DMS 273 treated with DMSO at 0.1 percent for 48 hours (cell line): ENCODE data around the gene ITGA6.

ENCODE experiments used
- DNase-seq: peaks from one replicate; lab custom pipeline; 2025; lab: John Stamatoyannopoulos, UW

The ITGA6 gene

GRCh38 chr2:172427256-172427989 lies at the start of gene ITGA6:
Gene ITGA6, plus strand, starts transcription at chr2:172427586.
- DNase-seq = no peak

GRCh38 chr2:172380436-172381274 lies 46.7 kb upstream of the ITGA6 start:
- DNase-seq = no peak

DNA sequence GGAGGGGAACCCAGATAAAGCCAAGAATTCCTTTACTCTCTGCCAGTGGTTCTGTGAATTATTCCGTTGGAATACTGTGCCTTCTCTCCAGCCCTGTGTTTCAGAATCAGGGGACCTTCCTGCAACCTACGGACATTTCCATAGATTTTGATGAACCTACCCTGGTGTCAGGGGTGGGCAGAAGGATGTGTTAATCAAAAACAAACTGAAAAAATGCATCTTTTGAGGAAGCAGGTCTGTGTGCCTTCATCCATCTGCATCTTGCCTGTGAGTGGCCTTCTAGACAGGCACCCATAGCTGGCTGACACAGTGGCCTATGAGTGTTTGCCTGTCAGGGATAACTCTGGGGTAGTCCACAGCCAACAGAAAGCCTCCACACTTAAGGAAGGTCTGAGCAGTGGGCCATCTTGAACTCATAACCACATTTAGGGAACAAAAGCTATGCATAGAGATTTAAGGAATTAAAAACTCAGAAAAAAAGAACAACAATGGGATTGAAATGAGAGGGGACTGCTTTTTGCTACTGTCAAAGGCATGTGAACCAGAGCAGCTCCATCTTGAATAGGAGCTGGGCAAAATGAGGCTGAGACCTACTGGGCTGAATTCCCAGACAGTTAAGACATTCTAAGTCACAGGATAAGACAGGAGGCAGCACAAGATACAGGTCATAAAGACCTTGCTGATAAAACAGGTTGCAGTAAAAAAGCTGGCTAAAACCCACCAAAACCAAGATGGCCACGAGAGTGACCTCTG lies 45.9 kb upstream of the ITGA6 start:
- no peak for DNase-seq

- DNase-seq = no peak
Measured at GRCh38 chr2:172387361-172387760, 40.0 kb upstream of the ITGA6 start.

GRCh38 chr2:172389685-172390339 lies 37.6 kb upstream of the ITGA6 start:
- DNase-seq = no peak

DNA sequence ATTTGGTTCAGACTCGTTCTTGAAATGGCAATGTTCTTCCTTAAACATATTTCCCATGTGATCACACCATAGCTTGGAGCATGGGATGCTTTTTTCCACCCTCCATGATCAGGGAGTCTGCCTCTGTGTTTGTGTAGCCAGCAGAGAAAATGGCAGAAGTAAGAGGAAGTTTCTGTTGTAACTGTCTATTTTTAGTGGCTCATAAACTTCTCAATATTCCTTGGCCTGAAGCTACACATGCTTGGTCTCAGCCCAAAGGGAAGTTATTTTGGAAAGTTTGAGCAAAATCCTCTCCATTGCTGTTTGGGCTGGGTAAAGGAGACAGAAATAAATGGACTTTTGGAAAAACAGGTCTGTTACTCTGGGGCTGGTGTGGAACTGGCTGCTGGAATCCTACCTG lies 33.4 kb upstream of the ITGA6 start:
- no peak for DNase-seq

DNA sequence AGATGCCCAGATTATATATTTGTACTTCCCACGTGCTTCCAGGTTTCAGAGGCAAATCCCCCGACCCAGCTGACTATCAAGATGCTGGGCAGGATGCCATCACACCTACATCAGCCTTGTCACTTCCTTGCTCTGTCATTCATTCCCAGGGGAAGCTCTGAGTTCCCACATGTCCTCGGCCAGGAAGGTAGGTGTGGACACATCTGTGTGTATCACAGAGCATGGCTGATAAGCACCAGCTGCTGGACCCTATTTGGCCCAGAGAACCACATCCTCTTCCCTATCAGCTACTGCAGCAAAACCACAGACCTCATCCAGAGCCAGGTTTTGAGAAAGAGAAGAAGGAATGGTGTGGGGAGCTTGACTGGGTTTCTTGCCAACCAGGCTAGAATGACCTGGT lies 31.9 kb upstream of the ITGA6 start:
- DNase-seq = no peak

- DNase-seq = no peak
Measured at GRCh38 chr2:172397148-172397834, 30.1 kb upstream of the ITGA6 start.

GRCh38 chr2:172398440-172398839 lies 28.9 kb upstream of the ITGA6 start:
- DNase-seq = no peak

GRCh38 chr2:172399765-172400164 lies 27.6 kb upstream of the ITGA6 start:
- DNase-seq = no peak

DNA sequence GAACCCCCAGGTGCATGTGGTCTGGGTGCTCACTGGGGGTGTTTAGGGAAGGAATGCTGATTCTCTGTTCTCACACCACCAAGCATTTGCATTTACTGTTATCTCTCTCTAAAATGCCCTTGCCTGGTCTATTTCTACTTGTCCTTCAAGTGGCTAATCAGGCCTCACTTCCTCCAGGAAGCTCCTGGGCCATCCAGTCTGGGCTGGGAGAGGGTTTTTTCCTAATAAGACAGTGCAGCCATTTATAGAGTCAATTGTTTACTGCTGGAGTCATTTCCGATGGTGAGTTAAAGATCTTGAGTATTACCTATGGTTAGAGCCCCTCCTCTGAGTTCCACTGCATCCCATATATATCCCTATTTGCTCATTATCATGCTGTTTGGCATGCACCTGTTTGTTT lies 25.2 kb upstream of the ITGA6 start:
- DNase-seq = no peak

DNA sequence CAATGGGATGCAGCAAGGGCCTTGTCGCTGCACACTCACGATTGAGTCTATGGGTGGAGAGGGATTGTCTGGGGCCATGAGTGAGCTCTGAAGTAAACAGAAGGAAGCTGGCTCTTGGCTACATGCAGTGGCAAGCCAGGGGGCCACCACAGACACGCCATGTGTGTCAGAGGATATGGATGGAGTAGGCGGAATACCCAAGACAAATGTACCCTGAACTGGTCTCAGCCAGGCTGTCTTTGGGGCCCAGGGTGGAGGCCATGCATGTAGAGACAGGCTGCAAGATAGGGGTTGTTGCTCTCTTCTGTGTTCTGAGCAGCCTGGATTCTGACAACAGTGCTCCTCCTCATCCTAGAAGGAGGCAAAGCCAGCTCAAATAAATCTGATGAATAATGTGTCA lies 24.0 kb upstream of the ITGA6 start:
- no peak for DNase-seq

DNA sequence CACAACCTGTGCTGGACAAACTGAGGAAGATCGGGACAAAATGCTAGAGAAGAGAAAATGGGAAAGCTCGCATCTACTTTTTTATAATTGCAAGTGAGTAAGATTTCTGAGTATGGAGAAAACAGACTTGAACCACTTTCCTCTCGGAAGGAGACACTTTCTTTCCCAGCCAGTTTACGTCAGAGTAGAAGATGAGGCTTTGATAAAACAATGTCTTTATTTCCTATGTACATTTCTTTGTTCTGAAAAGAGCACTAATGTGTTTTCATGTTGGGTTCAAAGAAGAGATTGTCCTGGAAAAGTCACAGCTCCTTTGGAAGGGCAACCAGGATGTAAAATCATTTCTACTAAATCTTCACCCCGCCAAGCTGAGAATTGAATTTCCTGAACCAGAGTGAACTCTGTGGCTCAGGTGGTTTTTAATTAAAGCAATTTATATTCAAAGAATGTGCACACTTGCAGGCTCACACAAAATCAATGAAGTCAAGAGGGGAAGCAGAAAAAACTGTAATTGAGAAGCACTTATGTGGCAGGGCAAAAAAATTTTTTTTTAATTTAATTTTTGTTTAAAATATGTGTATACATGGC lies 23.4 kb upstream of the ITGA6 start:
- no peak for DNase-seq

DNA sequence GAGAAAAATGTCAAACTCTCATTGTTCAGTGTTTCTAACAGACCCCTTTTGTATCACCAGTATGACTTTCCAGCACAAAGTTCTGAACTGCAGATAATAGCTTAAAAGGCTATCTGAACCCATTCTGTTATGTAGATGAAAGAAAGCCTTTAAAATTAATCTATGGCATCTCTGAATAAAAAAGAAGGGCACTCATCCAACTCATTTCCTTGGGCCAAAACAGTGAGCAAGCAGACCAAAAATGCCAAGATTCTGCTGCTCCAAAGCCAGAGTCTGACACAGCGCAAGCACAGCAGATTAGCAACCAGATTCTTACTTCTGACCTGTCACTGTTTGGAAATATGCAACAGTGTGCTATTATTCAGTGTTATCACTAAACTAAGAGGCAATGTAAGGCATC lies 22.6 kb upstream of the ITGA6 start:
- DNase-seq = no peak

GRCh38 chr2:172405673-172406072 lies 21.7 kb upstream of the ITGA6 start:
- no peak for DNase-seq

GRCh38 chr2:172408143-172408766 lies 19.1 kb upstream of the ITGA6 start:
- DNase-seq = no peak

DNA sequence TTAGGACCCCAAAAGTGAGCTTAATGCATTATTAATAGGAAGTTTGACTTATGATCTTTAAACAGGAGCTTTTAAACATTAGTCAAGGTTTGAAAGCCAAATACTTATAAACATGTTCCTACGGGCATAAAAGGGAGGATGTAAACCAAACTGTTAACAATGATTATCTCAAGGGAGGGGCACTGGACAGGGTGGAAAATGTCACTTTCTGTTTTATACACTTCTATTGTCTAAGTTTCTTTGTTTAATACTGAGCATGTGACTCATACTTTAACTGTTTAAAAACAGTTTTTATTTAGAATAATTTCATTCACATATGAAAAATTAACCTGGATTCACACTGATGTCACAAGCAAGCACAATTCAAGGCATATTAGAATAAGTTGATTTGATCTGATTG lies 18.3 kb upstream of the ITGA6 start:
- no peak for DNase-seq

DNA sequence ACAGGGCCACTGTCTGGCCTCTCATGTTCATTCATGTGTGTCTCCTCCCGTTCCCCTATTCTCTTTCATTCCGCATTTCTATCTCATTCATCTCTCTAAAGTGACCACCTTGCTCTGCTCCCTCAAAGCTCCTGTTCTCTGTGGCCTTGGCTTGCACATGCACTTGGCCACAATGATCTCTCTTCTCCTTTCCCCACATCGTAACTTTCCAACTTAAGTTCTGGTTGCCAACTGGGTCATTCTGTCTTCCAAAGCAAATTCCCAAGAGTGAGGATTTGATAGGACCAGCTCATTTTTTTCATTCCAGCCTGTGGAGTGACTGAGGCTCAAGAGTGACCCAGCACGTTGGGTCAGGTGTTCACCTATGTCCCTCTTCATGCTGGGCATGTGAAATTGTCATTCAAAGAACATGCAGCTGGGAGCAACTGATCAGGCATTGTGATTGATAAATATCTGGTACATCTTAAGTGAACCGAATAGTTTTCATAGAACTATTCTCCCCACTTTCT lies 14.3 kb upstream of the ITGA6 start:
- no peak for DNase-seq

GRCh38 chr2:172415157-172415864 lies 12.1 kb upstream of the ITGA6 start:
- DNase-seq = no peak

DNA sequence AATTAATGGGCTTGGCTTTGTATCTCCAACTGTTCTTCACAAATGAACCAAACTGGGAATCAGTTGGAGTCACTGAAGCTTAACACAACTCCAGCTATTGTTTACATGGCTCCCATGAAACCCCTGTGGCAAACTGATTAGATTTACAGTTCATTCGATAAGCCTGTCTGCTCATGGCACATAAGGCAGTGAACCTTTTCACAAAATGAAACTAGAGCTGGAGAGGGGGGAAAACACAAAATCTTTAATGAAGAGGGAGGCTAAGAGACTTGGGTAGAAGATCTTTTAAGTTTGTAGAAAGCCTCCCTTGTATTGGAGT lies 11.6 kb upstream of the ITGA6 start:
- DNase-seq = no peak
